Midbrain (tissue), 1 donor: Measurements from ENCODE around the gene RGS10.
"Not testable (repeated sequence)": the region's sequence is repeated elsewhere in the genome, so short reads cannot be mapped to it uniquely, and the experiment has no call there.

ENCODE experiments used
- DNase-seq: peaks from one replicate; lab custom pipeline; 2025; lab: John Stamatoyannopoulos, UW

RGS10 gene

DNA sequence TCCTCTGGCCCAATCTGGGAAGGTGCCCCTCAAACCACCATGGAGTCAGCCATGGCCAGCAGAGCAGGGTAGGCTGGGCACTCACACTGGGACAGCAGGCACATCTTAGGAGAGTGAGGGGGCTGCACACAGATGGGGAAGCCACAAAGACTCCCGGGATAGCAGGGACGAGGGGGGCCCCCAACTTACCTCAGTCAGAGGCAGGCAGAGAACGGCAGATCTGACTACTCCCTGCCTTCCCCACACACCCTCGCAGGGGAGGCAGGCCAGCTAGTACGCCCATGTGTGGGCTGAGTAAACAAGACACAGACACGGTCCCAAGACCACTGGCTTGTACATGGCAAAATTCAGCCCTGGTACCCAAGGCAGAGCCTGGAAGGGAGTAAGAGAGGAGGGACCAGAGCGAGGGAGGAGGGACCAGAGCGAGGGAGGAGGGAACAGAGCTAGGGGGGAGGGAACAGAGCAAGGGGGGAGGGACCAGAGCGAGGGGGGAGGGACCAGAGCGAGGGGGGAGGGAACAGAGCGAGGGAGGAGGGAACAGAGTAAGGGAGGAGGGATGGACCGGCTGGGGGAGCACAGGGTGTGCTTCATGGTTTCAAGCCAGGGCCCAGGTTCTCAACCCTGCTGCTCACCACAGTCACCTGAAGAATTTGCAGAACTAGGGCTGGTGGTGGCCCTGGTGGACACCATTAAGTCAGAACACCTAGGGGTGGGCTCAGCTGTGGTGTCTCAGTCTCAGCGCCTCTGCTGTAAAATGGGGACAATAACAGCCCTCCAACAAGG lies 73.8 kb downstream of the RGS10 start:
- no peak for DNase-seq

DNA sequence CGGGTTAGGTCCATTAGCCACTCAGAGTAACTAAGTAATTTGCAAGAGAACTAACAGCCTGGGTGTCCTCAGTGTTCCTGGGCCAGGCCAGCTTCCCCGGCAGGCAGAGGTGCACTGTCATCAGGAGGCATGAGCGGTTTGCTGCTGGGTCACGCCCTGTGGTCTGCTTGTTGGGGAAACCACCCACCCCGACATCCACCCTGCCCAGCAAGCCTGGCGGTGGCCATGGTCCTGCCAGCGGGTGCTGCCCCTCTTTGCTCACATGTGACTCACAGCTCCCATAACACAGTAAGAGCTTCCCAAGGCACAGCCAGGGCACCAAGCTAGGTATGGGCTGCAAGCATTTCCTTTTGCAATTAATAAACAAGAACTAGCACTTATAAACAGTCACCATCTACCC lies 75.9 kb downstream of the RGS10 start:
- DNase-seq: no peak

DNA sequence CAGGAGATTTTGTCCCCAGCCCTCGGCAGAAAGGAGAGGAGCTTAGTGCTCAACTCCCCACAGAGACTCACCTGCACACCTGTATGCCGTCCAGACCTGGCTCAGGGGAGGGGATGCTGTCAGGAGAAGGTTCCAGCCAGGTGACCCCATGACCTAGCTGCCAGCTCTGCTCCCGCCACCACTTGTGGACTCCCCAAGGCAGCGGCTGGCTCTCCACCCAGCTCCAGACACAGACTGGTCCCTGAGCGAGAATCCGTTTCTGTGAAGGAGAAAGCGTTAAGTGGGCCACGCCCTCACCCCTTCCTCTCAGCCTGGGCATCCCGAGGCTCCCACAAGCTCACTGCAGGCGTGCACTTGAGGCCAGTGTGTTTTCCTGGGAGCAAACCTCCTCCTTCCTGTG lies 76.4 kb downstream of the RGS10 start:
- DNase-seq: no peak

DNA sequence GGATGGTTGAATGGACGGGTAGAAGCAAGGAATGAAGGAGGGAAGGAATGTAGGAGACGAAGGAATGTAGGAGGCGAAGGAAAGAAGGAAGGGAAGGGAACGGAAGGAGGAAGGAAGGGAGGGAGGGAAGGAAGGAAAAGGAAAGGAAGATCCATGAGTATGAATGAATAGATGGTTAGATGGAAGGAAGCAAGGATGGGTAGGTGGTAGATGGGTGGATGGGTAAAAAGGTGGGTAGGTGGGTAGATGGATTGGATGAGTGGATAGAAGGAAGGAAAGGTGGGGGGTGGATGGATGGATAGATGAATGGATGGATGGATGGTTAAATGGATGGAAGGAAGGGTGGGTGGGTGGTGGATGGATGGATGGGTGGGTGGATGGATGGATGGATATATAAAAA lies 77.4 kb downstream of the RGS10 start:
- DNase-seq: no peak

DNA sequence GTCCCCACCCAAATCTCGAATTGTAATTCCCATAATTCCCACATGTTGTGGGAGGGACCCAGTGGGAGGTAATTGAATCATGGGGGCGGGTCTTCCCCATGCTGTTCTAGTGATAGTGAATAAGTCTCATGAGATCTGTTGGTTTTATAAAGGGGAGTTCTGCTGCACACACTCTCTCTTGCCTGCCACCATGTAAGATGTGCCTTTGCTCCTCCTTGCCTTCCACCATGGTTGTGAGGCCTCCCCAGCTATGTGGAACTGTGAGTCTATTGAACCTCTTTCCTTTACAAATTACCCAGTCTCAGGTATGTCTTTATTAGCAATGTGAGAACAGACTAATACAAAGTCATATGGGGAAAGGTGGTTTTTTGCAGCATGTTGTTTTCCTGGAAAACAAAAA lies 79.3 kb downstream of the RGS10 start:
- DNase-seq: not testable (repeated sequence)

DNA sequence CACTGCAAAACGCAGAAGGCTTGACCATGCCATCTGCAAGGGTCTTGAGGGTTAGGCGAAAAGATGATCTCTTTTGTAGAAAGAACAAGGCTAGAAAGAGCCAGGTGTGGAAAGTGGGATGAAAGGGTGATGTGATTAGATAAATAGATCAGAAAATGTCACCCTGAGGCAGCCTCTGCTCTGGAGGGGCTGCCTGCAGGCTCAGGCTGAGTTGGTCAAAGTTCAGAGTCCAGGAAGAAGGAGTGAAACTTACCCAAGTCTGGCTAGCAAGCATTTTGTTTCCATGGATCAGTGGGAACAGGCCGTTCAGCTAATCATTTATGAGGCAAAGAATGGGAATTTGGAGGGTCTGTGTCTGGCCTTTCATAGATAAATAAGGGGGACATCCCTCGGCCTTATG lies 79.7 kb downstream of the RGS10 start:
- no peak for DNase-seq

DNA sequence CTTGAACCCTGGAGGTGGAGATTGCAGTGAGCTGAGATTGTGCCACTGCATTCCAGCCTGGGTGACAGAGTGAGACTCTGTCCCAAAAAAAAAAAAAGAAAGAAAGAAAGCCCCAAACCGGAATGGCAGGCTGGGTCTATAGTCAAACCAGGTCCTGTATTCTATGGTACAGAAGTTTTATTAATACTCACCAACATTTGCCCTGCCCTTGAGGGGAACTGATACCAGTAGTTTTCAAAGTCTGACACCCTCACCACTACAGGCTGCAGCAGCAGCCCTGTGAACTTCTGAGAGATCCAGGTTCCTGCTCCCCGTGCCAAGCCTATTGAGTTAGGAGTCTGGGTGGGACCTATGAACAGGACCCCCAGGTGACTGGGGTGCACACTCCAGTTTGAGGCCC lies 80.6 kb downstream of the RGS10 start:
- no peak for DNase-seq

DNA sequence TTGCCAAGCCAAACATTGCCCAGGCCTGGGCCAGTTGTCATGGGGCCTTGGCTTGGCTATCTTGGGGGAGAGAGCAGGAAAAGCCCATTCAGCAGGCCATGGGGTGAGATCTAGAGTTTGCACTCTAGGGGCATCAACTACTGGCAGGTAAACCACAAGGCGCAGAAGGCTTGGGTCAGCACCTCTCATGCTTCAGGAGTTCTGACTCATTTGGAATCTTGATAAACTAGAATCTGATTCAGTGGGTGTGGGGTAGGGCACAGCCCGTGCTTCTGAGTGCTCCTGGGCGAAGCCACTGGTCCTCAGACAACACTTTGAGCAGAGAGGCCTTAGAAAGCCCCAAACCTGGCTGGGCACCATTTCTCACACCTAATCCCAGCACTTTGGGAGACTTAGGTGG lies 81.1 kb downstream of the RGS10 start:
- no peak for DNase-seq

DNA sequence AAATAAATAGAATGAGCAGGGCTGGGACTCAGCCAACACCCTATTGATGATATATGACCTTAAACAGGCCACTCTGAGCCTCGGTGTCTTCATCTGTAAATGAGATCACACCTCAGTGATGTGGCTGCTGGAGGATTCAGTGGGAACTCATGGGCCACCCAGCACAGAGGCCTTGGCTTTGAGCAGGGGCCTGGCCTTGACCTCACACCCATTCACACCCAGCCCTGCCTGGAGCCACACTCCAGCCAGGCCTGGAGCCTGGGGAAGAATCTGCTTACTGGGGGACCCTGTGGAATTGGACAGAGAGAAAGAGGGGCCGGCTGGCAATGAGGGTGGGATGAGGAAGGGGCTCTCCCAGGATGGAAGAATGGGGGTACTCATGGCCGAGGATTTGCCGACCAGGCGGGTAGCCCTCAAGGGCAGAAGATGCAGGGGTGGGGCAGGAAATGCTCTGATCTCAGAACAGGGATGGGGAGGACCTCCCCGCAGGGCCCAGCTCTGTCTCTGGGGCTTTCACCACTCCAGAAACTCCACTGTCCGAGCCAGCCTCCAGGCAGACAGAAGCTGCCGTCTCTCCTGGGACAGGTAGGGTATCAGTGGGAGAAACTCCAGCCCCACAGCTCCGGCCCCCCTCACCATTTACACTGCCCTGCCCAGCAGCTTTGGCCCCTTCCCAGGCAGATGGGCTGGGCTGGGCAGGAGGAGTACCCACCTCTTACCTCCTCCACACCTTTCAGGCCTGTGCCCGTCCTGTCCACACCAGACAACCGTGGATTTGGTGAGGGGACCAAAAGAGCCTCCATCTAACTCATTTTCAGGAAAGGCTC lies 81.9 kb downstream of the RGS10 start:
- no peak for DNase-seq

DNA sequence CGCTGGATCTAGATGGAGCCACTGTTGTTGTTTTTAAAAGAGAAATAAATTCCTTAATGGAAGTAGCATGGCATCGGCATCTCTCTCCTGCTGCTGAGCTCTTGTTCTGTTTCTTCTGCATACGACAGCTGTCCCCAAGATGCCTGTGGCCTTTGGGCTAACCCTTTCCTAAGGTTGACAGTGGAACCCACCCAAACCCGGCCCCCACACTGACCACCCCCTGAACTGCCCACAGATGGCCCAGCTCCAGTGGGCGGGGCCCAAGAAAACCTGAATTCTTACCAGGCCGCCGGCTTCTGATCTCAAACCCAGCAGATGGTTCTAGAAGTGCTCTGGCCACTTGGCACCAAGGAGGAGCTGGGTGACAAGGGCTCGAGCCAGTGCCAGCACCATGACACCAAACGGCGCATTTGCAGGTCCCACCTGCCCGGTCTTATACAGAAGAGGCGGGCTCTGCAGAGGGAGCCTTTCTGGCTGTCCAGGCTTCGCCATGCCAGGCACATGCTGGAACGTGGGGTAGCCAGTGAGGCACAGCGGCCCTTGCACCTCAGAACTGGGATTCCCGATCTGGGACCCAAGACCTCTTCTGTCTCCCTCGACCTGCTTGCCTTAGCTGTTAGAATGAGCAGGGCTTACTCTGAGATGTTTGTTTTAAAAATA lies 82.7 kb downstream of the RGS10 start:
- DNase-seq: no peak

DNA sequence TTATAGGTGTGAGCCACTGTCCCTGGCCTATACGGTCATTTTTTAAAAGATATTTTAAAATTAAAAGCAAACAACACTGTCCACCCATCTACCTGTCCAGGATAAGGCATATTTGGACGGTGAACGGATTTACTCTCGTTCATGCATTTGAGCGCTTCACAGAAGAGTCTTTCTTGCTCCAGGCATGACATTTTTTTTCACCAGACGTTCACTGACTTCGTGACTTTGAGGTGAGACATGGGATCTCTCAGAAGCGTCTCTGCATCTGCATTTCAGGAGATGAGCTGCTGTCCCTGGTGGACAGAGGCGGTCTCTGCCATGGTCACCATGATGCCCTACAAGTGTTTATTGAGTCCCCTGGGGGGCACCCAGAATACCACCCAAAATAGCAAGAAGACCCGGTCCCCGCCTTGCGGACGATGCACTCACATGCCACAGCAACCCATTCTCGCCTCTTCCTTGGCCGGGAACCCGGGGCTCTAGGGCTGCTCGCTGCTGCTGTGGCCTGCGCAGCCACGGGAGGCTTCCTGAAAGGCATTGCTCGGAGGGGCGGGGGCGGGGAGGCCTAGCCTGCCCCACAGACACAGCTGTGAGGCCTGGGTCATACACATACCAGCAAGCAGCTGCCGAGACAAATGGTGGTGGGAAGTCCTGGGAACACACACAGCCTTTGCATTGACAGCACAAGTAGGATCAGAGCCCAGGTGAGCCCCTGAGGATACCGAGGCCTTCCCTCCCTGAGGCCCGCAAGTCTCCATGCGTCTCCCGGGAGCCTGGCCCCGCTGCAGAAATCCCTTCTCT lies 84.4 kb downstream of the RGS10 start:
- no peak for DNase-seq

DNA sequence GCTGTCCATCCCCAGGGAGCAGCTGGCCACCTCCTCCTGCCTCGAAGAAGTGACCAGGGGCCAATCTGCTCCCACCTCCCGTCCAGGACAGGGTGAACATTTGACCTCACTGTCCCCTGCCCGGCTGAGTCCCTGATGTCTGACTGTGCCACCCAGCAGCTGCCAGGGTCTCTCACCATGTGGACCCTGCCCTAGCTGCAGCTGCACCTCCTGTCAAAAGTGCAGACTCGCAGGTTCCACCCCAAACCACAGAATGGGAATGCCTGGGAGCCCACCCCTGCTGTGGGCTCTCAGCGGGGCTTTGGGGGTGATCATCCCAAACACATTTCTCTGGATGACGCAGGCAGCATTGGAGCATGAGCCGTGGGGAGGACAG lies 86.1 kb downstream of the RGS10 start:
- DNase-seq: no peak

DNA sequence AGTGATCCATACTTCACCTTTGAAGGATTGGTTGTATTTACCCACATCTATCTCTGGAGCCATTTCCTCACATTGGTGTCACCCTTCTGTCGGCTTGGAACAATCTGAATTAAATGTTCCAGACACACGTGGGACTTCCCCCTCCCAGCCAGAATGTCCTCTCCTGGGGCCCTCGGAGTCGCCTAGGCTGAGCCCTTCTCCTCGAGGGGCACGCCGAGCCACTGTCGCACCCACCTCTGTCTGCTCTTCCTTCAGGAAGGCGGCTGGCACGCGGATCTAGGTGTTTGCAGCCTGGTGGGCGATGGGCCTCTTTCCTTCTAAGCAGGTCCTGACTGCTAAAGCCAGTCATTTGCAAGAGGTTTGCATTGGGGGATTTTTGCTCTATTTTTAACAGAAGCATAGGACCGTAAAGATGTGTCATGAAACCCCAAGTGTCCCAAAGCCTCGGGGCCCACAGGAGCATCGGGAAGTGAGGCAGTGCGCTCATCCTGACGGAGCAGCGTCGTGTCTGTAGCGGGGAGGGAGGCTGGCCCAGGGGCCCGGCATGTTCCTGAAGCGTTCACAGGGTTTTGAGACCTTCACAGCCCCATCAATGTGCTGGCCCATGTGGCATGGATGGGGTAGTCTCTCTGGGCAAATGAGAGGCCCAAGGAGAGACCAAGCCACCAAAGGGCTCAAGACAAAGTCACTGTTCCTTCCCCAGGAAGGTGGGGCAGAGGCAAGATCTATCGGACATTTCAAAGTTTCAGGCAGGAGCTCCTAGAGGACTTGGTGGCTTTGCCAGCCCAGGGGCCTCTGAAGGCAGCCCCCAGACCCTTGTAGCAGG lies 86.7 kb downstream of the RGS10 start:
- no peak for DNase-seq

DNA sequence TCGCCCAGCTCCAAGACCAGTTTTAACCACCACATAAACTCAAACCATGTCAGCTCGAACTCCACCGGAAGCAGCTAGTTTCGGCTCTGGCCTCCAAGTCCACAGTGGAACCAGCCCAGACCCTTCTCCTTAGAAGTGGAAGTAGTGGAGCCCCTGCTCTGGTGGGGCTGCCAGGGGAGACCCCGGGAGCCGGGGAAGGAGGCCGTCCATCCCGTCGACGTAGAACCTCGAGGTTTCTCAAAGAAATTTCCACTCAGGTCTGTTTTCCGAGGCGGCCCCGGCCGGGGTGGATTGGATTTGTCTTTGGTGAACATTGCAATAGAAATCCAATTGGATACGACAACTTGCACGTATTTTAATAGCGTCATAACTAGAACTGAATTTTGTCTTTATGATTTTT lies 87.5 kb downstream of the RGS10 start:
- DNase-seq: no peak

DNA sequence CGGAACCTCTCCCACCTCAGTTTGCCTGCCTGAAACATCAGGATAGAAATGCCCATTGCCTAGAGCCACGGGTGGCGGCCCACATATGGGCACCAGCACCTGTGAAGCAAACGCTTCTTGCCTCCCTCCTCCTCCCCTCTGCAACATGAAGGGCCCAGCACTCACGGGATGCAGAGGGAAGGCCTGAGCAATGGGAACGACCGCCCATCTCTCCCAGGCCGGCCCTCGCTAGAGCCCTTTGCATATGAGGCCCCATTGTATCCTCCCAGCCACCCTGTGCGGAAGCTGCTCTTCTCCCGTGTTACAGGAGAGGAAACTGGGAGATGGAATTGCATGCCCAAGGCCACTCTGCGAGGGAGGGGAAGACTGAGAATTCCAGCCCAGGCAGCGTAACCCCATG lies 88.2 kb downstream of the RGS10 start:
- no peak for DNase-seq

DNA sequence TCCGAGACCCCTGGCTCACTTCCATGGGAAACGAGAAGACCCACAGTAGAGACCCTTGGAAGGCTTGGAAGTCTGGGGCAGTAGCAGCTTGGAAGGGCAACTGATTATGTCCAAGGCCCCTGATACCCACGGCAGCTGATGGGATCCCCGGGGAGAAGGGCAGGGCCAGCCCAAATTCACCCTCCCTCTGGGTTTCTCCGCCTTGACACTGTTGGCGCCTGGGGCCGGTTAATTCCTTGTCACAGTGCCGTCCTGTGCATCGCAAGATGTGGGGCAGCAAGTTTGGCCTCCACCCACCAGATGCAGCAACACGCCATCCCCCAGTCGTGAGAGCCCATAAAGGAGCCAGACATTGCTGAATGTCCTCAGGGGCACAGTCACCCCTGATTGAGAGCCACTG lies 89.2 kb downstream of the RGS10 start:
- no peak for DNase-seq

DNA sequence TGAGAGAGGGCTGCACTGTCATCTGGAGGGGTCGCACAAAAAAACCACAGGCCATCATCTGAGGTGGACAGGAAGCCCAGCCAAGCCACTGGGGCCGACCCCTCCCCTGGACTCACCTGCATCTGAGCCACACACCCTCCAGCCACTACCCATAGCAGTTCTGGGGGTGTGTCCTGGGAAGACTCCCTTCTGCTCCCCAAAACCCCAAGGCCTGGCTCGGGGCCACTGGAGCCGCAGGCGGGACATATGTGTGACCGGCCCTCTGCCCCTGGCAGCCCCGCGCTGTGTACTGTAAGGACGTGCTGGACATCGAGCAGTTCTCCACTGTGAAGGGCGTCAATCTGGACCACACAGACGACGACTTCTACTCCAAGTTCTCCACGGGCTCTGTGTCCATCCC lies 90.1 kb downstream of the RGS10 start:
- no peak for DNase-seq

DNA sequence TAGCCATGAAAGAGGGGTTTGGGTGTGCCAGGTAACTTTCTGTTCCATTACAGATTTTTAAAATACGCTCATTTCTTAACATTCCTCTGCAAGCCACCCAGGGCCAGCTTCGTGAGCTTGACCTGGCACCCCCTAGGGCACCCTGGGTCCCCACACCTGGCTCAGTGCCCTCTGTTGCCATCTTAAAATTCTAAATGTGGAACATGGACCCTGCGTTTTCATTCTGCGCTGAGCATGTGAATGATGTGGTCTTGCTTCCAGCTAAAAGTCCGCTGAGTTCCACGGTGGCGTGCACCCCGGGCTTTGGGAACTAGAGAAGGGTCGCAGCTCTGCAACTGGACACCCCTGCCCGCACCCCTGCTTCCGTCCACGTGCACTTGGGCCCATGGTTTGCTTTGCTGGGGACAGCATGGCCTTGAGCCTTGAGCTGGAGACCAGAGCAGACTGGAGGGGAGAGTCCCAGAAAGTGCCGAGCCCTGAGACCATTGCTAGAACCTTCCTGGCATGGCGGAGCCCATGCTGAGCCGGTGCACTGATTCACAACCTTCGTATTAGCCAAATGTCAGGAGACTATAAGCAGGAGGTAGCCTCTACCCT lies 91.1 kb downstream of the RGS10 start:
- no peak for DNase-seq

DNA sequence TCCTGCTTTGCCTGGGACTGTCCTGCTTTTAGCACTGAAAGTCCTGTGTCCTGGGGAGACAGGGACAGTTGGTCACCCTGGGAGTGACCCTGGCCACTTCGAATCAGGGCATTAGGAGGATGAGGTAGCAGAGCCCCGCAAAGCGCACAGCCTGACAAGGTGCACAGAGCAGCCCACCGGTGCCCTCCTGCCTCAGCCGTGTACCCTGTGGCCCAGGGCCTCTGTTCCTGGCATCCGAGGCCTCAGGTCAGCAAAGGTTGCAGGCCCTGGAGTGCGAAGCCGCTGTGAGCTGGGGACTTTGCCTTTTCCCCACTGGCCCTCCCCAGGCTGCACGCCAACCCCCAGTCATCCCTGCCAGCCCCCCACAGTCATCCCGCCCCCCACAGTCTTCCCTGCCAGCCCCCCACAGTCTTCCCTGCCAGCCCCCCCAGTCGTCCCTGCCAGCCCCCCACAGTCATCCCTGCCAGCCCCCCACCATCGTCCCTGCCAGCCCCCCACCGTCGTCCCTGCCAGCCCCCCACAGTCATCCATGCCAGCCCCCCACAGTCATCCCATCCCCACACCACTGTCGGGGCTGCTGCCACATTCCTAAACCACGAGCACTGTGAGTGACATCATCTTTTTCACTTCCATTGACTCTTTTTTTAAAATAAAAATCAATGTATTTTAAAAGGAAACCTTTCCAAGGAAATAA lies 91.8 kb downstream of the RGS10 start:
- DNase-seq: no peak
